Stimulated activated CD8-positive, alpha-beta memory T cell treated with anti-CD3 and anti-CD28 coated beads, Interleukin-15, amount 100 ng/mL, for 1 hour (primary cell): ENCODE results near the gene MS4A1.
"Not testable (repeated sequence)": the region's sequence is repeated elsewhere in the genome, so short reads cannot be mapped to it uniquely, and the experiment has no call there.

Experiments
- DNase-seq: peaks from one replicate; pipeline ENCODE4 v3.0.0-alpha.2; 2020; ENCODE audit warnings: low read depth

MS4A1 gene

DNA sequence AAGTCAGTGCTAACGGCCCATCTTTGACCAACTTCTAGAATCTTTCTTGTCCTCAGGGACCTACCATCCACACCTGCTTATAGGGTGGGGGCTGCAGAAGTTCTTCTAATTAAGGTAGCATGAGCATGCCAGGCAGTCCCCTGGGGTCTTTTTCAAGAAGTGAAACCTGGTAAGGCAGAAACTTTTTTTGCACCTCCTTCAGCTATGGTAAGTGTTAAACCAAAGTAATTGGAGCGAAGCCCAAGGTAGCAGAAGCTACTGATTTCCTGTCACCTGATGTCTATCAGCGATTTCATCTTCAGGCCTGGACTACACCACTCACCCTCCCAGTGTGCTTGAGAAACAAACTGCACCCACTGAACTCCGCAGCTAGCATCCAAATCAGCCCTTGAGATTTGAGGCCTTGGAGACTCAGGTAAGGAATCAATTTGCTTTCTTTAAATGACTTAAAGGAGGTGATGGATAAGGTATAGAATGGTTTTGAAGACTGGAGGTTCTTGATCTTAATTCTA is at the start of gene MS4A1:
MS4A1 (plus strand) TSS at position 317 of the 512 bp plus-strand sequence. CDS start 6,528 bp downstream, outside the sequence.
- DNase-seq: no peak

DNA sequence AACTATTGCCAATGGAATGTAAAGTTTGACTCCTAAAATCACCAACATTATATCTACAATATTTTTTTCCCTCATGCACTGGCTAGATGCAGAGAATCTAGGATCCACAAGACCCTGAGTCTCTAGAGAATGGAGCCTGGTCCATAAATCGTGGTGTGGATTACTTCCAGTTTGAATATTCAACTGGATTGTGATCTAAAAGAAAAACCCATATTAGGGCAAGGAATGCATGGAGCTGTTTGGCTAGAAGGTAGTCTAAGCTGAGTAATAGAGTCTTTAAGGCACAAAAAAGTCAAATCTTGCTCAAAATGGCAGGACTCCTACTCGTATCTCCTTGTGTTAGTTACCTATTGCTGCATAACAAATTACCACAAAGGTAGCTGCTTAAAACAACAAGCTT is 35.6 kb upstream of the MS4A1 start:
- no peak for DNase-seq

DNA sequence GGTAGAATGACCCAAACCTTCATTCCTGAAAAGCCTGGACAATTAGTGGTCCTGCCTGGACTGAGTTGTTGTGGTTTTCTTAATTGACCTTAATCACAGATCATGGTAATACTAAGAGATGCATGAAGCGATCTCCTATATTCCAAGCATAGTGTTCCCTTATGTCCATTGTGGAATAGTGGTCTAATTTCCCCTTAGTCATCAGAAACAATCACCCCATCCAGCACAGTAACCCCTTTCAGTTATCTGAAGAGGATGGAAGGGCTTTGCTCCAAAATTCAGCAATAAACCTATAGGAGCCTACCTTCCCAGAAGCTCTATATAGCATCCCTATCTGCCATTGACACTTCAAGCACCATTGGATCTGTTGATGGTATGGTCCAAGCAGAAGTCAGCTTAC is 33.0 kb upstream of the MS4A1 start:
- no peak for DNase-seq

DNA sequence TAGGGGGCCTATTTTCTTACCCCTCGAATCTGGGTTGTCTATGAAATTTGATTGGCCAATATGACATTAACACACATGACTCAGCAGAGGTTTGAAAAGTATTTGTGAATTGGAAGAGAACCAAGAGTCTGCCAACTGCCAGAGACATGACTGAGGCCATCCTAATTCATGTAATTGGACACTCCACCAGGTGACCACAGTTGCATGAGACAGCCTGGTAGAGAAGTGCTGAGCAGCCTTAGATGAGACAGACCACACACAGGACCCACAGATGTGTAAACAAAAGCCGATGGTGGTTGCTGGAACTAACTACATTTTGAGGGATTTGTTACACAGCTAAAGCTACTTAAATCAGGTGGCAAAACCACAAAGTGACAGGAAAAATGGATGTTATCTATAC is 27.1 kb upstream of the MS4A1 start:
- DNase-seq: no peak

DNA sequence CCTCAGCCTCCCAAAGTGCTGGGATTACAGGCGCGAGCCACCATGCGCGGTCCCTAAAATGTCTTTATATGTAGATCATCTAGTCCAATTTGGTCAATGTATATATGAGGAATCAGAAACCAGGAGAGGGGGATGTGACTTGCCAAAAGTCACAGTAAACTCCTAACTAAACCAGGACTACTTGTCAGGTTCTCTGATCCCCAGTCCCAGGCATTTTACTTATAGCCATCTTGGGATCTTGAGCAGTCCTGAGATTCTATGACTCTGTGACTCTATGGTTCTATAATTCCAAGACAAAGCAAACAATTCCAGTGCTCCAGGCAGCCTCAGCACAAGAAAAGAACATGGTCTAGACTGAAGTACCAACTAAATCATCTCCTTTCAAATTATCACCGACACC is 26.4 kb upstream of the MS4A1 start, which contains the start of gene MS4A5:
MS4A5 (plus strand) TSS at position 301 of the 400 bp plus-strand sequence. CDS start 103 bp downstream, outside the sequence.
- DNase-seq: no peak

DNA sequence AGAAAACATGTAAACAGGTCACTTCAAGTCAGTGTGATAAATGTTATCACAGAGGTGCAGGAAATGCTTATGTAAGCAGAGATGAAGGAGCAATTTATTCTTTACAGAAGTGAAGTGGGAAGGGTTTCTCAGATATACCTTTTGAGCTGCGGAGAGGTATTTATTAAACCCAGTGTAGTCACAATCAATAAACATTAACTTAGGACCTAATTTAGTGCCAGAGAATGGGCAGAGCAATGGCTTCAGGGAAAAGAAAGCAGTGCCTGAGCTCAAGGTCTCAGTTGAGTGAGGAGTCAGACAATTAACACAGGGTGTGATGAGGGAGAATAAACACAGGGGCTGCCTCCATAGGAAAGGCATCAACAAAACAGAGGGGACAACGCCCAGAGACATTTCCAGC is 24.4 kb upstream of the MS4A1 start:
- no peak for DNase-seq

DNA sequence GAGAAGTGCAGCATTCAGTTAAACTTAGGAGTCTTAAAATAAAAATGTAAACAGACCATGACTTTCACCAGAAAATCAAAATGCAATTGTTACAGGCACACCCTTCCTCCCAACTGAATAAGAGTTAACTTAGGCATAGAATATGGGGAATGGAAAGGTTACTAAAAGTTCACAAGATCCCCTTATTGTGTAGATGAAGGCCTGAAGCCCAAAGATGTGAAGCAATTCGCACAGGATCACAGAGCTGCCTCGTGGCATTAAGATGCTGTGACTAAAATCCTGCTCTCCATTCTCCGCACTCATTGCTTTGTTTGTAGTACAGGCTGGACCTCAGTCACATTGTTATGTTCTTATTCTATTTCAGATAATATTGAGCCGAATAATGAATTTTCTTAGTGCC is 22.2 kb upstream of the MS4A1 start:
- DNase-seq: no peak

DNA sequence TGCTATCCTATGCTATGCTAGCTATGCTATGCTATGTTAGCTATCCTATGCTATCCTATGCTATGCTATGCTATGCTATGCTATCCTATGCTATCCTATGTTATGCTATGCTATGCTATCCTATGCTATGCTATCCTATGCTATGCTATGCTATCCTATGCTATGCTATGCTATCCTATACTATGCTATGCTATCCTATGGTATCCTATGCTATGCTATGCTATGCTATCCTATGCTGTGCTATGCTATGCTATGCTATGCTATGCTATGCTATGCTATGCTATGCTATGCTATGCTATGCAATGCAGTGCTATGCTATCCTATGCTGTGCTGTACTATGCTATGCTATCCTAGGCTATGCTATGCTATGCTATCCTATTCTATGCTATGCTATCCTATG is 8.6 kb upstream of the MS4A1 start:
- DNase-seq: no peak

DNA sequence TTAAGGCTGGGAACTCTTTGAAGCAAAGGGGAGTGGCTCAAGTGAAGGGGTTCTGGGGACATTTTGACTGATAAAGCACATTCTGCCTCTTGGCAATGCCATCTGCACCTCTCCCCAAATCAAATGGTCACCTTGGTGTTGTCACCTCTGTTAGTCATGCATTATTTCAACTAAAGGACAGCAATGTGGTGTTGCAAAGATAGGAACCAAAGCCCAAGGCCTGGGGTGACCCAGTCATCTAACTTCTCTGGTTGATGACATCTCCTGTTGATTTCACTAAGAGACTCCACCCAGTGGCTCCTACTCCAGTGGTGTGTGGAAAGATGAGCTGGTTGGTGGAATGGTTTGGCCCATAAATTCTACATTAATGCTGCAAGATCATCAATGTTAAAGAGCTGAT is 7.8 kb upstream of the MS4A1 start:
- DNase-seq: no peak

DNA sequence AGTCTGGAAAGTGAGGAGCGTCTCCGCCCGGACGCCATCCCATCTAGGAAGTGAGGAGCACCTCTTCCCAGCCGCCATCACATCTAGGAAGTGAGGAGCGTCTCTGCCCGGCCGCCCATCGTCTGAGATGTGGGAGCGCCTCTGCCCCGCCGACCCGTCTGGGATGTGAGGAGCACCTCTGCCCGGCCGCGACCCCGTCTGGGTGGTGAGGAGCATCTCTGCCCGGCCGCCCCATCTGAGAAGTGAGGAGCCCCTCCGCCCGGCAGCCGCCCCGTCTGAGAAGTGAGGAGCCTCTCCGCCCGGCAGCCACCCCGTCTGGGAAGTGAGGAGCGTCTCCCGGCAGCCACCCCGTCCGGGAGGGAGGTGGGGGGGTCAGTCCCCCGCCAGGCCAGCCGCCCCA is 4.5 kb upstream of the MS4A1 start:
- not testable (repeated sequence) for DNase-seq

DNA sequence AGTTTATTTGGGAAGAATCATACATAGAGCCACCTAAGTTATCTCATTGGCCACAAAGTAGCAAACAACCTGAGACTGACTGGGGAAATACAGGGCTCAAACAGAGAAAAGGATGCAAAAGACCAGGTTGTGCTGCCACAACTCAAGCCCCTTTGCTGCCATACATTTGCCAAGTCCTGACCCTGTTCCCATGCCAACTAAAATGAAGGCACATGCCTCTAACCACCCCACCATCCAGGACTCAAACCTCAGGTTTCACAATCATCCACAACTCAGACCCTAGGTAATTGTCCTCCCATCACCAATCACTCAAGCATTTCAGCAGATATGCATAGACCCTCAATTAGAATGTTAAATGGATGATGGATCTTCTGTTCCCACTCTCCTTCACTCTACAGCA is 1.4 kb upstream of the MS4A1 start:
- DNase-seq: no peak

DNA sequence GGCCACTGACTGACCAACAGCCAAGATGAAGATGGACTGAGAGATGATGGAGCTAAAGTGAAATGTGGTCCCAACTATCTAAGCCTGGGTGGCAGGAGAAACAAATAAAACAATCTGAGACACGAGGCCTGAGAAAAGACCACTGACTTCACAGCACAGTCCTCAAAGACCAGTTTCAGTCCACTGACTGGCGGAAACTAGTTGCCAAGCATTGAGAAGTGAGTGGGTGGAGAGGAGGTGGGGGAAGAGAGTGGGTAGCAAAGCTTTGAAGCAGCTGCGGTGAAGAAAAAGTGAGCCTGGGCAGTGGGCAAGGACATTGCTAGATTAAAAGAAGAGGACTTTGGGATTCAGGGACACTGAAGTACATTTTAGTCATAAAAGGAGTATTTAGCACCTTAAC is 1.9 kb downstream of the MS4A1 start:
- DNase-seq: no peak

DNA sequence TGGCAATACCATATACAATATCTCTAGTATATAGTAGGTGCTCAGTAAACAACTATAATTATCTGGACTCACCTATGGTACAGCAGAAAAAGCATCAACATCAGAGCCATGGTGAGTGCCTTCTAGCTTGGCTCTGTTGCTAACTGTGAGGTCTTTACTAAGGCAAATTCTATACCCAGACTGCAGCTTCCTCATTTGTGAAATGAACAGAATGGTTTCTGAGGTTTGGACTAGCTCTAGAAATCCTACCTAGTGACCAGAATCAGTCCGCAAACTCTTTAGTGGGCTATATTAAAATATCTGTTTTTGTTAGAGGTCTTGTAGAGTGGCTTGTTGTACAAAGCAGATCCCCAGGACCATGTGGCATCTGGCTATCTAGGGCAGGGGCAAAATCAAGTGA is 3.7 kb downstream of the MS4A1 start:
- DNase-seq: no peak

DNA sequence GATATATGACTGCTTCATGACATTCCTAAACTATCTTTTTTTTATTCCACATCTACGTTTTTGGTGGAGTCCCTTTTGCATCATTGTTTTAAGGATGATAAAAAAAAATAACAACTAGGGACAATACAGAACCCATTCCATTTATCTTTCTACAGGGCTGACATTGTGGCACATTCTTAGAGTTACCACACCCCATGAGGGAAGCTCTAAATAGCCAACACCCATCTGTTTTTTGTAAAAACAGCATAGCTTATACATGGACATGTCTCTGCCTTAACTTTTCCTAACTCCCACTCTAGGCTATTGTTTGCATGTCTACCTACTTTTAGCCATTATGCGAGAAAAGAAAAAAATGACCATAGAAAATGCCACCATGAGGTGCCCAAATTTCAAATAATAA is 13.2 kb downstream of the MS4A1 start:
- no peak for DNase-seq

DNA sequence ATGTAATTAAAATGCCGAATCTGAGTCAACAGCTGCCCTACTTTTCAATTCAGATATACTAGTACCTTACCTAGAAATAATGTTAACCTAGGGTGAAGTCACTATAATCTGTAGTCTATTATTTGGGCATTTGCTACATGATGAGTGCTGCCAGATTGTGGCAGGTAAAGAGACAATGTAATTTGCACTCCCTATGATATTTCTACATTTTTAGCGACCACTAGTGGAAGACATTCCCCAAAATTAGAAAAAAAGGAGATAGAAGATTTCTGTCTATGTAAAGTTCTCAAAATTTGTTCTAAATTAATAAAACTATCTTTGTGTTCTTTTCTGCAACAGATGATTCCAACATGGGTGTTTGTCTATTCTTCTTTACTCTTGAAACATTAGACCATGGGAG is 14.1 kb downstream of the MS4A1 start:
- DNase-seq: no peak

DNA sequence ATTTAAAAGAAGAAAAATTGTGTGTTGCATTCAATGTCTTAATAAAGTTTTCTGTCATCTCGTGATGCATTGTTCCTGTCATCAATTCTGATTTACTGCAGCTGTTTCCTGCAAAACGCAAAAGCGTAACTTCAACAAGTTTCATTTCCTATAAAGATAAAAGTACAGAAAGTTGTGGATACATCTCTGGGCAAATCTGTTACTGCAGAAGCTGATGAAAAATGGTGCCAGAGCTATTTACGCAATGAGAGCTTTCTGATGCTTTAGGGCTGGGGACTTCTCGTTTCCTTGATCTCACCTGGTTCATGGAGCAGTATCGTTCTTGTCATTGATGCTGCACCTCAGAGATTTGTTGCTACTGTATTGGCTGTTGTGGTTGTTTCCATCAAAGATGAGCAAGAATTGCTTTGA is 21.4 kb downstream of the MS4A1 start:
- DNase-seq: no peak

DNA sequence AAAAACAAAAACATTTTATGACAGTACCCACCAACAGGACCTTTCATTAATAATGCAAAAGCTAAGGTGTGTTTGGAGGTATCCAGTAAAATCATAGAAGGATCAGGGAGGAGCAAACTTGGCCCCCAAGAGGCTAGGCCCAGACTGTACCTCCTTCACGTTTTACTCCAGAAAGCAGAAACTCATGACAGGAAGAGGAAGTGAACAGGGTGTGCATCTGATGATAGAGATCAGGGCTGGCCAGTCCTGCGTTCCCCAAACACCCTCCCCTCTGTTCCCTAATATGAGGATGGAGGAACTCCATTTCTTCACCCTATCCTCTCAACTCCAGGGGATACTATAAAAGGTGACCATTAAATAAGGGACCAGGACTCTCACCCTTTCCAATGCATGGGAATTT is 26.7 kb downstream of the MS4A1 start:
- DNase-seq: no peak

DNA sequence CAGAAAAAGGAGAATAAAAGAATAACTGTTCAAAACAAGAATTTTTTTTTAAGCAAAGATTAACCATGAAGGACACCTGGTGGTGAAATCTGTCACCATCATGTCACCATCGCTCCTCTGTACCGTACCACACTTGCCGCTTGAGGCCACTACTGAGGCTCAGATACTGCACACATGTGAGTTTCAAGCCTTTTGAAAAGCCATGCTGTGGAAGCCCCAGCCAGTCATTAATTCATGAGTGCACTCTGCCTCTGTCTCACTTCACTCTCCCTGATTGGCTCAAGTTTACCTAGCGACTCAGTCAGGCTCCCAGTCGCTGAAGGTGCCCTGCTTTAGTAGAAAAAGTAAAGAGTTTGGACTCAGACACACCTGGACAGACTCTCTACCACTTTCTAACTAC is 30.3 kb downstream of the MS4A1 start:
- no peak for DNase-seq

DNA sequence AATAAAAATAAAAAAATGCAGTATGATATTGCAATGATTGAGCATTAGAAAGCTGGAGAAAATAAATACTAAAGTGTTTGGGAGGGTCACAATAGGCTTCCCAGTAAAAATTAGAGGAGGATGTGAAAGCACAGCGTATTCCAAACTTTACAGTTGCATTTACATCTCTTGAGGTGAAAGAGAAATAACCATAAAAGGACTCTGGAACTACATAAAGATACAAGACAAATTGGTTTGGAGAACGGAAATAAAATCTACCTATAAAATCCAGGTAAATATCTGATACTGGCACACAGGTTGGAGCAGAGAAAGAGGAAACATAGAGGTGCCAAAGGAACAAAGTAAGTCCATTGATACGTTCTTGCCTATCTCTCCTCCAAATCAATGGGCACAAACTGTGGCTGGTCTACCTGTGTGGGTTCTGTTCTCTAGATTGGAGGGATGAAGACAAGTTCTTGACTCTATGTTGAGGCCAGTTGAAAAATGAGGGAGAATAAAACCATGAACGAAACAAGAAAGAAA is 36.9 kb downstream of the MS4A1 start, which contains the start of gene MS4A12:
MS4A12 (plus strand) TSS at position 291 of the 522 bp plus-strand sequence. CDS start 4,541 bp downstream, outside the sequence.
- no peak for DNase-seq

DNA sequence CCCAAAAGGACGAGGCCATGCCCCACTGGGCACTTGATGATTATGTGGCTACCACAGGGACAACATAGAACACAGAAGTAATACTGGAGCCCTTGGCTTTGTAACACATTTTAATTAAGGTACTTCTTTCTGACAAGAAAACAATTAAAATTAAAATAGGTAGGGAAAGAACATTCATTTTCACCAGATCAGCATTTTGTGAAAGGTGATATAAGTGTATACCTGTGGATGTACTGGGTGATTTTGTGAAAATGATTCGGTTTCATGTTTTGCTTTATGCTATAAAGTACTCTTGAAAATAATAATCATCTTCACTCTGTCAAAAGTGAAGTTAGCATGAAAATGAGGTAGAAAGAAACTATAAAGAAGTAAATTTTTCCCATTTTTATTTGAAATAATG is 37.8 kb downstream of the MS4A1 start:
- no peak for DNase-seq

DNA sequence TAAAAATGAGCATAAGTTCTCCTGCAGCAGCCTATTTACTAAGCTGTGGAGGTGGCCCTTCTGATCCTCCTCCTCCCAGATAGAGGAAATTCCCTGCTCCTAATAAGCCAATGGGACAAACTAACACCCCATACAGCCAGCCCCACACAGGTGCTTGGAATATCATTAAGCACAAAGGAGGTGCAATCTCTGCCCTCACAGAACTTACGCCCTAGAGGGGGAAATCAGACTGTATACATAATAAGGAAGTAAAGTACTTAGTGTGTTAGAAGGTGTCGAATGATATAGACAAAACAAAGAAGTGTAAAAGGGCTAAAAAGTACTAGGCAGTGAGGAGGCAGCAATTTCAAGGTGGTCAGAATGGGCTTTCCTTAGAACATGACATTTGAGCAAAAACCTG is 42.8 kb downstream of the MS4A1 start:
- no peak for DNase-seq

DNA sequence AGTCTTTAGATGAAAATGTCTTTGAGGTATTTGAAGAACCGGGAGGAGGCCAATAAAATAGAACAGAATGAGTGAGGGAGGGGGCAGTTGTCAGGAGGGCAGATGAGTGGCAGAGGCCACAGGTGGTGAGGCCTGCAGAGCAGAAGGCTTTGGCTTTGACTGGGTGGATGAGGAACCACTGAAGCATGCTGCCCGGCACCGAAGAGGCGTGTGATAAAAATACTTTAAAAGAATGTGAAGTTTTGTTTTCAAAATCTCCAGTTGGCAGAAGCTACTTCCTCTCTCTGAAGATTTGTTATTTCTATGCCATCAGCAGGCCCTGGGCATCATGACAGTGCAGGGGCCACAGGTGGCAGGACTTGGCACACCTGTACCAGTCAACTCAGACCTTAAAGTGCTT is 43.2 kb downstream of the MS4A1 start:
- DNase-seq: no peak

DNA sequence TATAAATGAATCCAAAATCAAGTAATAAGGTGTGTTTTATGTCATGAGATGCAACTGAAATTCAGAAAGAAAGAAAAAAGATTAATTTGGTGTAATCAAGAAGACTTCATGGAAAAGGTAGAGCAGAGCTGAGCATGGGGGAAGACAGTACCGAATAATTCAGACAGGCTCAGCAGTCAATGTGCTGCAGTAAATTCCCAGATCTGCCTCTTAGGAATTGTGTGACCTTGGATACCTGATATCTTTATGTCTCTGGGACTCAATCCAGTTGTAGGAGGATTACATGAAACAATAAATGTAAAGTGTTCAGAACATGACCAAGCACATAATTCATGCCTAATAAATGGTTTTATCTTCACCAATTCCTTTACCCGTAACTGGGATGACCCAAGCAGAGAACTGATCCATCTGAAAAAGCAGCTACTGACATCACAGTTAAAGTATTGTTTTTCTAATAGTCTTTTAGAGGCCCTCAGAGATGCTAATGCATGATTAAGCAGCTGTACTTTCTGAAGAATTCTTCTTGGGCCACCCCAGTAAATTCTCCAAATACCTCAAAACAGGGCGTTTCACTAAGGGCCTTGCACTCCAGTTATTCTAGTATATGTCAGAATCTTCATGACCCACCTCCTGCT is 44.7 kb downstream of the MS4A1 start:
- no peak for DNase-seq

DNA sequence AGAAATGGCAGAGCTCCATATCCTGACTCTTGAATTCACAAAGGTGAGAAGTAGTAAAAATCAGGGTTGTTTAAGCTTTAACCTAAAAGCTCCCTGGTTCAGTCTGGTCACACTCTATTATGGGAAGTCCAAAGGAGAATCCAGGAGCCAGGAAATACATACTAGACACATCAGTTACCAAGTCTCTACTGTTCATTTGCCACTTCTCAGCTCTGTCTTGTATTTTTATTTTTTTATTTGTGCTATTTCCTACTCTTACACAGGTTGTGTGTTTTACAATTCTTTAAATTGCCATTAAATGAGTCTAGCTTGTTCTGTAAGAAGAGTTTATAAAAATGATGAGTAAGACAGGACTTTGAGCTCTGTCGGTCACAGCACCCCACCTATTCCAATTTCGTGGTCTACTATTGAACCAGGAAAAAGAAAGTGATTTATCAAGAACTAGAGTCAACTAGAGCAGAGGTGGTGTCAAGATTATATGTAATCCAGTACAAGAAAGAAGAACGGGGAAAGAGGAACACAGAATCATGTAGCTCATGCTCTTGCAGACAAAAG is 46.7 kb downstream of the MS4A1 start:
- DNase-seq: no peak
